Fibroblast of lung (primary cell): Measurements from ENCODE around the gene GPATCH3.

Experiments
- EZH2 ChIP-seq: IDR thresholded peaks from 2 replicates; pipeline ENCODE4 v1.5.1; 2012; ENCODE audit warnings: low read length, control low read depth, mild to moderate bottlenecking; ENCODE audit errors: missing control alignments
- TF ChIP-seq, protein P1 (sequence below), 2 donors: IDR thresholded peaks in 1 of 2; conservative IDR thresholded peaks in 1 of 2; 1 replicate in 1 of 2; 2 replicates in 1 of 2; pipeline ENCODE4 v1.5.1; 2011 to 2012; ENCODE audit warnings: low read length in 2 of 2, control low read depth in 1 of 2, inconsistent platforms in 1 of 2, low read depth in 1 of 2, mild to moderate bottlenecking in 1 of 2

DNA sequence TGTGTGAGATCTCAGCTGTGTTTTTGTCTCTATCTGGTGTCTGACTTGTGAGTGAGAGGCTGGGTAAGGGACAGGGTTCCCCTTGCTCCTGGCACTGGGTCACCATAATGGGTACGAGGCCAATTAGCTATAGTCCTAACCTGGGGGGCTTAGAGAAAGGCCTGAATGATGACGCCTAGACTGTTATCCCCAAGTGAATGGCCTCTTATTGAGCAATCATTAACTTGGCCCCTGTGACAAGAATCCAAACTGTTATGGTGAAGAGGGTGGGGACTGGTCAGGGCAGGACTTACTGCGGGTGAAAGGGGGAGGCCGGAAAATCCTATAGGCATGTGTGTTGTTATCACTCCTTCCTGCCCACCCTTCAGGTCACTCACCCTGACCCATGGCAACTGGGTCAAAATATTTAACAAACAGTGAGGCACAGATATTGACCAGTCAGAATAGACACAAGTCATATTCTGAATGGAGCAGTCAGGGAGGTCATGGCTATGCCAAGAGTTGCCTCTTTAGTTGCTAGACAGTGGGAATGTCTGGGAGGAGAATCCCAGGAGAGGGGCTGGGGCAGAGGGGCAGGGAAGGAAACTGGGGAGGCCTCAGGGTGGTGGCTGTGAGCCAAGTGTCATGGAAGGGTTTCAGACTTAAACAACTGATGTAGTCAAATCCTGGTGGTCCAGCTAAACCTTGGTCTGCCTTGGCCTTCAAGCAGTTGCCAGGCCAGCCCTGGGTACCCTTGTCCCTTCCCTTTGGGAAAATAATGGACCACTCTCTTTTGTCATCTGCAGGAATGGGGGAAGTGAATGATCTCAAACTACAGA lies 10.3 kb upstream of the GPATCH3 start:
- TF ChIP-seq, protein P1, sequence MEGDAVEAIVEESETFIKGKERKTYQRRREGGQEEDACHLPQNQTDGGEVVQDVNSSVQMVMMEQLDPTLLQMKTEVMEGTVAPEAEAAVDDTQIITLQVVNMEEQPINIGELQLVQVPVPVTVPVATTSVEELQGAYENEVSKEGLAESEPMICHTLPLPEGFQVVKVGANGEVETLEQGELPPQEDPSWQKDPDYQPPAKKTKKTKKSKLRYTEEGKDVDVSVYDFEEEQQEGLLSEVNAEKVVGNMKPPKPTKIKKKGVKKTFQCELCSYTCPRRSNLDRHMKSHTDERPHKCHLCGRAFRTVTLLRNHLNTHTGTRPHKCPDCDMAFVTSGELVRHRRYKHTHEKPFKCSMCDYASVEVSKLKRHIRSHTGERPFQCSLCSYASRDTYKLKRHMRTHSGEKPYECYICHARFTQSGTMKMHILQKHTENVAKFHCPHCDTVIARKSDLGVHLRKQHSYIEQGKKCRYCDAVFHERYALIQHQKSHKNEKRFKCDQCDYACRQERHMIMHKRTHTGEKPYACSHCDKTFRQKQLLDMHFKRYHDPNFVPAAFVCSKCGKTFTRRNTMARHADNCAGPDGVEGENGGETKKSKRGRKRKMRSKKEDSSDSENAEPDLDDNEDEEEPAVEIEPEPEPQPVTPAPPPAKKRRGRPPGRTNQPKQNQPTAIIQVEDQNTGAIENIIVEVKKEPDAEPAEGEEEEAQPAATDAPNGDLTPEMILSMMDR (conservative IDR thresholded peaks at IDR 0.05 in 1 of 2, IDR thresholded peaks at IDR 0.05 in 1 of 2; ENCODE audit: low read depth in 1 of 2, low read length in 2 of 2): no peak
- TF ChIP-seq EZH2: no peak
